ENCODE measurements around the gene TESK2. TPM values are rescaled to one million over a fixed set of nuclear protein-coding genes. Genes with fewer than 3 reads are reported as not detected.
"Not testable (repeated sequence)": the region's sequence is repeated elsewhere in the genome, so short reads cannot be mapped to it uniquely, and the experiment has no call there.

Gene TESK2
- polyA plus RNA-seq, 1 donor from 2014 or later: 0.51 TPM

- no peaks in the 10 kb centered on the region for H3K9me3 ChIP-seq (ENCODE audit: low read length)
- H3K36me3 ChIP-seq (ENCODE audit: insufficient read depth, low read length): peaks cover 4% of the 10 kb centered on the region
- H3F3A ChIP-seq (ENCODE audit: insufficient read depth, low read length, poor library complexity, severe bottlenecking): no peaks in the 10 kb centered on the region
- H3K9me2 ChIP-seq (ENCODE audit: insufficient read depth, low read length): no peaks in the 10 kb centered on the region
- no peak overlapping the region for H3K4me3 ChIP-seq (ENCODE audit: low read length)
- no peak overlapping the region for H3K4me2 ChIP-seq (ENCODE audit: low read length)
- H2AFZ ChIP-seq (ENCODE audit: low read depth, low read length): no peak overlapping the region
- H3K27ac ChIP-seq (ENCODE audit: low read length): no peak overlapping the region
- no peak overlapping the region for H3K9ac ChIP-seq (ENCODE audit: low read length)
- H3K79me2 ChIP-seq (replicated peaks; ENCODE audit: insufficient read depth, low read length): peaks cover 18% of the 10 kb centered on the region
- no peaks in the 10 kb centered on the region for H4K20me1 ChIP-seq (ENCODE audit: insufficient read depth)
- H3K27me3 ChIP-seq (ENCODE audit: insufficient read depth, low read depth, low read length): no peaks in the 10 kb centered on the region
- TF ChIP-seq MXI1 (conservative IDR thresholded peaks at IDR 0.05; ENCODE audit: poor library complexity, severe bottlenecking) (no peak), TAF1 (IDR thresholded peaks at IDR 0.05; ENCODE audit: low read depth) (no peak), EZH2 (IDR thresholded peaks at IDR 0.05; ENCODE audit: borderline replicate concordance, insufficient read depth, low read length, poor library complexity, severe bottlenecking) (no peak), SMC3 (conservative IDR thresholded peaks at IDR 0.05; ENCODE audit: poor library complexity) (no peak), POLR2AphosphoS5 (IDR thresholded peaks at IDR 0.05) (no peak), CTCF (IDR thresholded peaks at IDR 0.05; ENCODE audit: poor library complexity, severe bottlenecking) (no peak), EP300 (conservative IDR thresholded peaks at IDR 0.05; ENCODE audit: poor library complexity, severe bottlenecking) (no peak), REST (IDR thresholded peaks at IDR 0.05; ENCODE audit: borderline replicate concordance) (no peak), RAD21 (conservative IDR thresholded peaks at IDR 0.05) (no peak)
Observed at GRCh38 chr1:45518910-45519309, 27.9 kb upstream of the TESK2 start.

GRCh38 chr1:45518366-45518765, 27.4 kb upstream of the TESK2 start:
- H3K9me2 ChIP-seq (ENCODE audit: insufficient read depth, low read length); H3K4me2 ChIP-seq (ENCODE audit: low read length); H3K27me3 ChIP-seq (ENCODE audit: insufficient read depth, low read depth, low read length); H2AFZ ChIP-seq (ENCODE audit: low read depth, low read length); H3F3A ChIP-seq (ENCODE audit: insufficient read depth, low read length, poor library complexity, severe bottlenecking); H3K27ac ChIP-seq (ENCODE audit: low read length); H3K9me3 ChIP-seq (ENCODE audit: low read length); H4K20me1 ChIP-seq (ENCODE audit: insufficient read depth); H3K4me3 ChIP-seq (ENCODE audit: low read length); H3K36me3 ChIP-seq (ENCODE audit: insufficient read depth, low read length); H3K9ac ChIP-seq (ENCODE audit: low read length): not testable (repeated sequence)
- H3K79me2 ChIP-seq (replicated peaks; ENCODE audit: insufficient read depth, low read length): peaks cover 18% of the 10 kb centered on the region

- no peaks in the 10 kb centered on the region for H3K9me3 ChIP-seq (ENCODE audit: low read length)
- H4K20me1 ChIP-seq (ENCODE audit: insufficient read depth): no peaks in the 10 kb centered on the region
- H3K9ac ChIP-seq (ENCODE audit: low read length): no peak overlapping the region
- H3K9me2 ChIP-seq (ENCODE audit: insufficient read depth, low read length): no peaks in the 10 kb centered on the region
- no peaks in the 10 kb centered on the region for H3F3A ChIP-seq (ENCODE audit: insufficient read depth, low read length, poor library complexity, severe bottlenecking)
- no peaks in the 10 kb centered on the region for H3K27me3 ChIP-seq (ENCODE audit: insufficient read depth, low read depth, low read length)
- peaks cover 4% of the 10 kb centered on the region for H3K36me3 ChIP-seq (ENCODE audit: insufficient read depth, low read length)
- no peak overlapping the region for H2AFZ ChIP-seq (ENCODE audit: low read depth, low read length)
- H3K79me2 ChIP-seq (replicated peaks; ENCODE audit: insufficient read depth, low read length): peaks cover 9% of the 10 kb centered on the region
- H3K4me3 ChIP-seq (ENCODE audit: low read length): no peak overlapping the region
- no peak overlapping the region for H3K27ac ChIP-seq (ENCODE audit: low read length)
- TF ChIP-seq SMC3 (conservative IDR thresholded peaks at IDR 0.05; ENCODE audit: poor library complexity) (no peak), EZH2 (IDR thresholded peaks at IDR 0.05; ENCODE audit: borderline replicate concordance, insufficient read depth, low read length, poor library complexity, severe bottlenecking) (no peak), RAD21 (conservative IDR thresholded peaks at IDR 0.05) (no peak), CTCF (IDR thresholded peaks at IDR 0.05; ENCODE audit: poor library complexity, severe bottlenecking) (no peak), EP300 (conservative IDR thresholded peaks at IDR 0.05; ENCODE audit: poor library complexity, severe bottlenecking) (no peak), MXI1 (conservative IDR thresholded peaks at IDR 0.05; ENCODE audit: poor library complexity, severe bottlenecking) (no peak), TAF1 (IDR thresholded peaks at IDR 0.05; ENCODE audit: low read depth) (no peak), POLR2AphosphoS5 (IDR thresholded peaks at IDR 0.05) (no peak), REST (IDR thresholded peaks at IDR 0.05; ENCODE audit: borderline replicate concordance) (no peak)
- no peak overlapping the region for H3K4me2 ChIP-seq (ENCODE audit: low read length)
Observed at GRCh38 chr1:45516465-45516864, 25.5 kb upstream of the TESK2 start.

Data from neural cell (in vitro differentiated cells).